GM18505 (cell line): ENCODE data around the gene ITFG2.

Source experiments
- ATAC-seq: cut with Tn5 transposase; IDR thresholded peaks from one replicate; pipeline ENCODE4 v1.9.1; 2021; ENCODE audit not compliant: unreplicated experiment
- POLR2A ChIP-seq: IDR thresholded peaks from 4 replicates; pipeline ENCODE4 v1.6.1; 2011; ENCODE audit warnings: borderline replicate concordance; ENCODE audit not compliant: insufficient read depth, insufficient read length; ENCODE audit errors: extremely low read depth

The ITFG2 gene

DNA sequence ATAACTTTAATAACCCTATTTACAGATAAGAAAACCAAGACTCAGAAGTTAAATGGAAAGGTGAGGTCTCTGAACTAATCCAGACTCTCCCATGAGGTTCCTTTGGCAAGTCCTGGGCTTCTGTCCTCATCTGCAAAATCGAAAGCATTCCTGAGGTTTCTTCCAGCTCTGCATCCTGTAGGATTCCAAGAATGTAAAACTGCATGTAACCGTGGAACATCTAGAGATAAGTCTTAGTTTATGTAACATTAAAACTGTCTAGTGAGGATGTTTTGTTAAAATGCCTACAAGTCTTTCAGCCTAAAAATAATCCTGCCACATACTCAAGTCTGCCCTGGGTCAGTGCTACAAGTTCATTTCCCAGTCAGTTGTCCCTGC is 7.3 kb upstream of the ITFG2 start:
- TF ChIP-seq POLR2A = no peak
- ATAC-seq = no peak

DNA sequence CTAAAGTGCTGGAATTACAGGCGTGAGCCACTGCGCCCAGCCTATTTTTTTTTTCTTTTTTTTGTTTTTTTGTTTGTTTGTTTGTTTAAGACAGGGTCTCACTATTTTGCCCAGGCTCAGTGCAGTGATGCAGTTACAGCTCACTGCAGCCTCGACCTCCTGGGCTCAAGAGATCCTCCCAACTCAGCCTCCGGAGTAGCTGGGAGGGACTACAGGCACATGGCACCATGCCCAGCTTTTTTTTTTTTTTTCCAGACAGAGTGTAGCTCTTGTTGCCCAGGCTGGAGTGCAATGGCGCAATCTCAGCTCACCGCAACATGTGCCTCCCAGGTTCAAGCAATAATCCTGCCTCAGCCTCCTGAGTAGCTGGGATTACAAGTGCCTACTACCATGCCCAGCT is 5.8 kb upstream of the ITFG2 start:
- no peak for ATAC-seq

DNA sequence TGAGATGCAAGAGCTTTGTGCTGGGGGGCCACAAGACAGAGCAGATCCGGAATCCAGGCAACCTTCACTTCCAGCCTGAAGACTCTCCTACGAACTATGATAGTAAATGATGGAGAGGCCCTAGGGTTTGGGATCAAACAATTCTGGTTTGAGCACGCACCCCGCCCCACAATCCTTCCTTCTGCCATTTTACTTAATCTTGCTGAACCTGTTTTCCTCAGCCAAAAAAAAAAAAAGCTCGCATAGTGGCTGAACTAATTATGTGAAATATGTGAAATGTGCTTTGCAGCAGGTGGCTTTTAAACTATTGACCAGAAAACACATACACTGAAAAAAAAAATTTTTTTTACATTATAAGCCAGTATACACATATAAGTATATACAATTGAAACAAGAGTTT is 667 bp upstream of the ITFG2 start:
- ATAC-seq = no peak
- no peak for TF ChIP-seq POLR2A

More for the DNA sequence above, 5.8 kb upstream of the ITFG2 start:
- TF ChIP-seq POLR2A = no peak

DNA sequence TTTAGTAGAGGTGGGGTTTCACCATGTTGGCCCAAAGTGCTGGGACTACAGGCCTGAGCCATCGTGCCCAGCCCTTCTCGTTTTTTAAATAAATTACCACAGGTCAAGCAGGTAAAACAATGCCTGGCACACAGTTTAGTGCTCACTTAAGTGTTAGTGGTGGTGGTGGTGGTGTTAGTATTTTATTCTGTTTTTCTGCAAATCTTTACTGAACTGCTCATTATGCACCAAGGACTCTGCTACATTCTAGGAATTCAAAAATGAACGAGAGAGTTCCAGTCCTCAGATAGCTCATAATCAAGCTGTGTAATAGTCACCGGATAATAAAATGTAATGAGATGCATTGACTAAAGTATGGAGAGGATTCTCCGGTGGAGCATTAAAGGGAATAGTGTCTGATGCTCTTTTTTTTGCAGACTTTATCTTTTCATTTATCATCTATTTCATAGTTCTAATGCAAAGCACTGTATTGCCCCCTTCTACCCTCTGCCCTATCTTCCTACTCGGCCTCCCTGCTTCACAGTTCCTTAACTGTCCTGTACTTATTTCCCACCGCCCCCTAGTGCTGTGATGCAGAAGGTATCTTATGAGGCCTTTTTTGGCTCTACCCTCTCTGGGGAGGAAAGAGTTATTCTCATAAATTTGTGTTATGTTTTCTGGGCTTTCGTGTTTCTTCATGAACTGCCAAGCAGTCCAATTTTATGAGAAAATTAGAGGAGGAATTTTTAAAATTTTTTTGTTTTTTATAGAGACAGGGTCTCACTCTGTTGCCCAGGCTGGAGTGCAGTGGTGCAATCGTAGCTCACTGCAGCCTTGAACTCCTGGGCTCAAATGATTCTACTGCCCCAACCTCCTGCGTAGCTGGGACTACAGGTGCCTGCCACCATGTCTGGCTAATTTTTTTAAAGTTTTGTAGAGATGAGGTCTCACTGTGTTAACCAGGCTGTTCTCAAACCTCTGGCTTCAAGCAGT is 1.0 kb downstream of the ITFG2 start:
- TF ChIP-seq POLR2A = no peak
- ATAC-seq = no peak

DNA sequence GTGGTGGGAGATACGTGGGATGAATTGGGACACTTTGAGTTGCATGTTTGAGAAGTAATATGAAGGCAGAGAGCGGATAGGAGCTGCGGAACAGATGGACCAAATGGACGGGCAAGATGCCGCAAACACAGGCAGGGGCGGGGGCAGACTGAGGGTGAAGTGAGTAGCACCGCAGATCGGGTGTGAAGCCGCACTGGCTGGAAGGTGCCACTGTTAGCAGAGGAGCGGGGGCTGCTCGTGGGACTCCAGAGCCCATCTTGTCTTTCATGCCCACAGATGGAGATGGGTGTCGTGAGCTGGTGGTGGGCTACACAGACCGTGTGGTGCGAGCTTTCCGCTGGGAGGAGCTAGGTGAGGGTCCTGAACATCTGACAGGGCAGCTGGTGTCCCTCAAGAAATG is 7.3 kb downstream of the ITFG2 start:
- TF ChIP-seq POLR2A = no peak
- no peak for ATAC-seq

DNA sequence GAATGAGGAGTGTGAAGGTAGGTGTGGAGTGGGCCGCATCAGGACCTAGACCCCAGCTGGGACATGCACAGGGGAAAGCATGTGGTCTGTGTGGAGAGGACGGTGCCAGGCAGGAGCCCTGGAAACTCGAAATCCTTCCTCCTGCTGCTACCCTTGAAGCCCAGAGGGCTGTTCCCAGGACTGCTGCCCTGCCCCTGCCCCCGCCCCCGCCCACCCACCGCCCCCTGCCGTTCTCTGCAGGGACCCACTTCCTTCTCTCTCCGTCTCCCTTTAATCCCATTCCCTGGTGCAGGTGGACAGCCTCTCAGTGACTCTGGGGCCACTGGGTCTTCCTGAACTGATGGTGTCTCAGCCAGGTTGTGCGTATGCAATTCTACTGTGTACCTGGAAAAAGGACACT is 8.0 kb downstream of the ITFG2 start:
- TF ChIP-seq POLR2A = no peak
- no peak for ATAC-seq

DNA sequence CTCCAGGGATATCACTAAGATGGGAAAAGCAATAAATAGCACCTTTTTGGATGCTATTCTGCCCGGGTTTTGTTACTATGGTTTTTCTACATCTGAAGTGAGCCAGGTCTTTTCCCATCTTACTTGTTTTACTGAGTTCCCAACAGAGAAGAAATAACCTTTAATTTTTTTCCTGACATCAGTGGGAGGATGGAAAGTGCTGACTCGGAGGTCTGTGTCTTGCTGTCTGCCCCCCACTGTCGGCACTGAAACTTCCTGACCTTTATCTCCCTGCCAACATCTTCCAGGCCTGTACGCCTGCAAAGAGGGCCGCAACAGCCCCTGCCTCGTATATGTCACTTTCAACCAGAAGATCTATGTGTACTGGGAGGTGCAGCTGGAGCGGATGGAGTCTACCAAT is 11.0 kb downstream of the ITFG2 start:
- no peak for ATAC-seq
- no peak for TF ChIP-seq POLR2A

DNA sequence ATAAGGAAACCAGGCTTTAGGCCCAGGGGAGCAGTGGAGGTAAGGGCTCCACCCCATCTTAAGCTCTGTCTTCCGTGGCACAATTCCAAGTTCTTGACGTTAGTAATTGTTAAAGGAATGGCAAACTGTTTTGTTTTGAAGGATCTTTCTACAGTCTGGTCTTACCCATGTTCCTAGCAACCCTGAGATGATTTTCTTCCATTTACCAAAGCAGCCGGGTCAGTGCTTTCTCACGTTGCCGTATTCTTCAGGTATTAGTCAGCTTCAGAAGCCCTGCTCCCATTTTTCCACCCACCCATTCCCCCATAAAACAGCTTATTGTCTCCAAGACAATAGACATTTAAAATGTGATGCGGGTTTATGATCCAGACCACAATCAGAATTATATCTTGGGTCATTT is 12.1 kb downstream of the ITFG2 start:
- TF ChIP-seq POLR2A = no peak
- no peak for ATAC-seq

DNA sequence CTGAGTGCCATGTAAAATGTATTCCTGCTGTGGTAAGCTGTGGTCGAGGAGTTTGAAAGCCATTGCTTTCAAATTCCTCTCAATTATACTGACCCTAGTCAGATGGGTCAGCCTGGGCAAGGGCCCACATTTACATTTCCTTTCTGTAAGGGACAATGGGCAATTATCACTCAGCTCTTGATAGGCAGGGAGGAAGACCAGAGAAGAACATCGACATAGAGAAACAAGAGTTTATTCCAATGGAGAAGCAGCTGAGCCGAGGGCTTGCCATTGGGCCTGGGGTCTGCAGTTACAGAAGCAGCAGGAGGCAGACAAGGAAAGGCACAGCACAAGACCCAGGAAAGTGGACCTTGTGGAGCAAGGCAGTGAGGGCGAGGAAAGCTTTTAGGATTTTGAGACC is 12.7 kb downstream of the ITFG2 start:
- TF ChIP-seq POLR2A = no peak
- ATAC-seq = no peak

DNA sequence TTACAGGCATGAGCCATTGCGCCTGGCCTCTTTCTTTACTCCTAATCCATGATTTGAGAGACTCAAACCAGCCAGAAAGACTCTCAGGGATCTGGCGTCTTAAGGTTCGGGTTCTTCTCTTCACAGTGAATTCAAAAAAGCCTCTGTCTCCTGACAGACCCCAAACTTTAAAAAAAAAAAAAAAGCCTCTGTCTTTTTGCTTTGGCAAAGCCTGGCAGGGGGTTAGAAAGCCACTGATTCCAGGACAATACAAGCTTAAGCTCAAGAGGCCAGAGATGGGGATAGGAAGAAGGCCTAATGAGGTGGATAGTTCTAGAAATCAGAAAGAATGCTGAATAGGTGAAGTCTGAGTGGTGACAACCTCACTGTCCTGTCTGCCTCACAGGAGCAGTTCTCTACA is 13.6 kb downstream of the ITFG2 start:
- no peak for ATAC-seq
- no peak for TF ChIP-seq POLR2A

DNA sequence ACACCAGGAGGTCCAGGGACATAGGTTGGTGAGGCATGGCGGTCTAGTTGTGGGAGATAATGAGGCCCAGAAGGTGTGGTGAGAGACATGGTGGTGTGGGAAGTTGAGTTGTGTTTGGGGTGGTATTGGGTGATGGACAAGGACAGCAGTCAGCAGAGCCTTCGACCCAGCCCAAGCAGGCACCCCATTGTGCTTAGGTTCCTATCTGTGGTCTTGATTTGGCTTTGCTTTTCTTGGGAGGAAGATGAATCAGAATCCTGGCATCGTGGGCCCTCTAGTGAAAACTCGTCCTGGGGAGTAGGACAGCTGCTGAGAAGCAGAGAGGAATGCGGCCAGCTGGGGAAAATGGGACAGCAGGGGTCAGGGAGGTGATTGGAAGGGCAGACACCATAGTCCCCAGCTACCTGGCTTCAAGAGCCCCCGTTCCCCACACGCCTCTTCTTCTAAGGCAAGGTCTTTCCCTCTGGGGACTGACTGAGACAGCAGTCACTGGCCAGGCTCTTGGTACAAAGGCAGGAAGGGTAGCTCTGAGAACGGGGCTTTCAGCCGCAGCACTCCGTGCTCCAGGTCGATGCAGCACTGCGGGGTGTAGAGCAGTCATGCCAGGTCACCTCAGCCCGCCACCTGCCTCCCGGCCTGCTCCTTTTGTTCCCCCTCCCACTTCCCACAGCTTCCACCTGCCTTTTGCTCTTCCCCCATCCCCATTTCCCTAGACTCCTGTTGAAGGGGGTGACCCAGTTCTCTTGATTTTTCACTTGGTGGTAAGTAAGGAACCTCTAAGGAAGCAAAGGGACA is 14.4 kb downstream of the ITFG2 start:
- ATAC-seq = no peak
- TF ChIP-seq POLR2A = no peak

DNA sequence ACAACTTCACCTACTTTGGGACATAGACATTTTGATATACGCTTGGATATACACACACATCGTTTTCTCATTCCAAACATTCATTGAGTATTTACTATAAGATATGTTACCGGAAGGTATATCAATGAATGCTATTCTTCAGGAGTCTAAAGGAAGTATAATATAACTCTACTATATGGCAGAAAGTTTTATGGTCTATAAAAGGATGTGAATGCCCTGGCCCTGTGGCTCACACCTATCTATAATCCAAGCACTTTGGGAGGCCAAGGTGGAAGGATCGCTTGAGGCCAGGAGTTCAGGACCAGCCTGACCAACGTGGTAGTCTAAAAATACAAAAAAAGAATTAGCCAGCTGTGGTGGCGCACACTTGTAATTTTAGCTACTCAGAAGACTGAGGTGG is 16.8 kb downstream of the ITFG2 start:
- TF ChIP-seq POLR2A = no peak

DNA sequence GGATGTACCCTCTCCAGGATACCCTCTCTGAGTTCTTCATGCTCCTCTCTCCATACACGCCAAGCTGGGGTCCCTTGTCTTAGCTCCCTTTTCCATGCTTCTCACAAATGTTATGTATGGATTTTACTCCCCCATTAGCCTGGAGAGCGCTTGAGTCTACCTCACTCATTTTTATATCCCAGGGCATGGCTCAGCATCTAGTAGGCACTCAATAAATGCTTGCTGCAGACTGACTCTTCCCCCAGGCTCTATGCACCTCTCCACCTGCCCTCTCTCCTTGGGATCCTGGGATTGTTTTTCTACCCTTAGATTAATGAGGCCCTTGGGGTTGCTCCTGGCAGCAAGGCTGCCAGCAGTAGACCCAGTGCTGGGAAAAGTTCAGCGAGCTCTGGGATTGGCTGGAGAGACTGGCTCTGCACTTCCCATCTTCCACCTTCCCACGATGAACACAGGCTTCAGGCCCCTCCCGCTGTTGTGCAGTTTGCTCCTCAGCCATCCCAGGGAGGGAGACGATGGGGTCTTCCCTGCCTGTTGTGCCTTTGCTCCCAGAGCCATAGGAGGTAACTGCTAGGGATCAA is 20.2 kb downstream of the ITFG2 start:
- ATAC-seq = no peak

More for the DNA sequence above, 16.8 kb downstream of the ITFG2 start:
- no peak for ATAC-seq

More for the DNA sequence above, 20.2 kb downstream of the ITFG2 start:
- no peak for TF ChIP-seq POLR2A
